D721Med (cell line): ENCODE results near the gene TMEM252.

Experiments
- DNase-seq: peaks from one replicate; pipeline ENCODE4 v3.0.0; 2011; ENCODE audit warnings: low spot score; ENCODE audit not compliant: insufficient read length
- FAIRE-seq: peaks from 2 replicates; lab custom pipeline; 2011; peaks lifted over from hg19 to GRCh38; lab: Jason Lieb, UNC
- TF ChIP-seq, protein P1 (sequence below): IDR thresholded peaks from 2 replicates; pipeline ENCODE4 v1.5.1; 2012; ENCODE audit warnings: mild to moderate bottlenecking, control low read depth; ENCODE audit not compliant: insufficient read depth; ENCODE audit errors: missing control alignments

Gene TMEM252

DNA sequence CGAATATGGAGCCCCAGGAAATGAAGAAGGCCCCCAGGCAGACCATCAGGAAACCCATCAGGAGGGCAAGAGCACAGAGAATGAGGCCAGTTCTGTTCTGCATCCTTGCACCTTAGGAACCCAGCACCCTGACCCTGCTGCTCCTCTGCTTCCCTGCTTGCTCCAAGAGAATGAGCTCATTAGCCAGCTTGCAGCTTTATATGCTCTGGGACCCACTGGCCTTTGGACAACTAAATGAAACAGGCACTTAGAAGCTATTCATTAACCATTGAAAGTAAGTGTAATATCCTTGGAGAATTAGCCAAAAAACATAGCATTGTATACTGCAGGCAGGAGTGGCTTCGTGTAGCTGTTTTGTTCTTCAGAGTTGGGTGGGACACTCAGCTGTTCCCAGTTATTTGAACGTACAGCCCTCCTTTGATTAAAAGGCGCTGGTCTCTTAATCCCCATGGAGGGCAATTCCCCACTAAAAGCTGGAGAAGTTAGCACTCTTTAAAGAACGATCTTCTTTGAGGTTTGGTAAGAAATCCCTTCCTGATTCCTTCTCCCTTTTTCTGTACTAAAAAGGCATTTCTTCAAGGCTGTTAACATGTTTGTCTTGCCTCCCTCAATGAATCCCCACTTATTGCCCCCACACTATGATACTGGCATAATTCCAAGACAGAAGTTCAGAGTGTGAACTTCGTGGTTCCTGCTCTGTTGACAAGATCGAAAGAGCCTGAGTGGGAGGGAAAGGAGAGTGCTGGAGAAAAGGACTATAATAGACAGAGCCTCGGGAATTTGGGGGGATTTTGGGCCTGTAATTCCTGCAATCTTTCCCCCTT is at the start of gene TMEM252:
Gene TMEM252 (minus strand): TSS at position 172 of the 824 bp plus-strand sequence. CDS start 69 bp downstream, at position 103.
- DNase-seq = no peak
- TF ChIP-seq, protein P1, sequence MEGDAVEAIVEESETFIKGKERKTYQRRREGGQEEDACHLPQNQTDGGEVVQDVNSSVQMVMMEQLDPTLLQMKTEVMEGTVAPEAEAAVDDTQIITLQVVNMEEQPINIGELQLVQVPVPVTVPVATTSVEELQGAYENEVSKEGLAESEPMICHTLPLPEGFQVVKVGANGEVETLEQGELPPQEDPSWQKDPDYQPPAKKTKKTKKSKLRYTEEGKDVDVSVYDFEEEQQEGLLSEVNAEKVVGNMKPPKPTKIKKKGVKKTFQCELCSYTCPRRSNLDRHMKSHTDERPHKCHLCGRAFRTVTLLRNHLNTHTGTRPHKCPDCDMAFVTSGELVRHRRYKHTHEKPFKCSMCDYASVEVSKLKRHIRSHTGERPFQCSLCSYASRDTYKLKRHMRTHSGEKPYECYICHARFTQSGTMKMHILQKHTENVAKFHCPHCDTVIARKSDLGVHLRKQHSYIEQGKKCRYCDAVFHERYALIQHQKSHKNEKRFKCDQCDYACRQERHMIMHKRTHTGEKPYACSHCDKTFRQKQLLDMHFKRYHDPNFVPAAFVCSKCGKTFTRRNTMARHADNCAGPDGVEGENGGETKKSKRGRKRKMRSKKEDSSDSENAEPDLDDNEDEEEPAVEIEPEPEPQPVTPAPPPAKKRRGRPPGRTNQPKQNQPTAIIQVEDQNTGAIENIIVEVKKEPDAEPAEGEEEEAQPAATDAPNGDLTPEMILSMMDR = no peak
- FAIRE-seq = no peak

- FAIRE-seq (no peak), DNase-seq (no peak)
- TF ChIP-seq, protein P1 = no peak
Measured at GRCh38 chr9:68585034-68585761, 44.5 kb upstream of the TMEM252 start.

DNA sequence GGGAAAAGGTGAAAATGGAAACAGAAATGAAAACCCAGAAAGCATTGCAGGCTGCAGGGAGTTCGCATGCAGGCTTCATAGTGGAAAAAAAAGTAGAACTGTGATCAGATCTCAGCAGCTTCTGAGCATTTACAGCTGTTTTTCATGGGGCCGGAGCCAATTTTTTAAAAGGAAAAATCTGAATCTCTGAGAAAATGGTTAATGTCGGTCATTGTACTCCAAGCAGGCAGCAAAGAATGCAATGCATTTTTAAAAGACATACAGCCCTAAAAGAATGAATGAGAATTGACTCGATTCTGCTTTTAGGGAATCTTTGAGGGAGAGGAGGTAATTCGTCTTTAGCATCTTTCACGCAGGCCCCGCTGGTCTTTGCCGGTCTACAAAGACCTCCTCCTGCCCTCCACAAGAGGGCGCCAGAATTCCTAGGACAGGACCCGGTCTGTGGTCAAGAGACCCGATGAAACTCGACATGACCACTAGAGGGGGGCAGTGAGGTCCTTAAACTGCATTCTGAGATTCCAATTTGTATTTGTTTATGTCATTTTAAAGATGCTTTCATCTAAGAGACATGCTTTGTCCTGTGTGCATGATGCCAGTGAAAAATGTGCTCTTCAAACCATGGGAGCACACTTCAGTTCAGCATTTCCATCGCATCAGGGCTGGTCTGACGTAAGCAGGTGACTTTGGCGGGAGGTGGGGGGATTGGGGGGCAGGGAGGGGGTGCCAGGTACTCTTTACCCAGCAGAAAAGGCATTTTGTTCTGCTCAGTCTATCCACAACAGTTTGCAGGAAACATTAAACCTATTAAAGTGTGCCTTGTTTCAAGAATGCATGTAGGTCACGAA is 43.7 kb upstream of the TMEM252 start:
- TF ChIP-seq, protein P1 = peak; percentile 100
- DNase-seq (peak; percentile 37), FAIRE-seq (no peak)

DNA sequence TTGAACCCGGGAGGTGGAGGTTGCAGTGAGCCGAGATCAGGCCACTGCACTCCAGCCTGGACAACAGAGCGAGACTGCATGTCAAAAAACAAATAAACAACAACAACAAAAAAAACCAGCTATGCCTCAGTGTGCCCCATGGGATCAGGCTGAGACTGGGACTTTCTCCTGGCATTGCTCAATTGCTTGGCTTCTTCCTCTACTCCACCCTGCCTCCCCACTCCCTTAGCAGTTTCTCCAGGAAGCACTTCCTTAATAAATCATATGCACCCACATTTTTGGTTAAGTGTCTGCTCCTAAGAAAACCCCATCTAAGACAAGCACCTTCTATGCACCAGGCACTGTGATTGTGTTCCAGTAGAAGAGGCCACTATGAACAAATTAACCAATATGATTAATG is 41.0 kb upstream of the TMEM252 start:
- no peak for DNase-seq
- TF ChIP-seq, protein P1 = no peak
- no peak for FAIRE-seq

GRCh38 chr9:68577774-68578591 is 37.3 kb upstream of the TMEM252 start:
- DNase-seq (no peak), FAIRE-seq (no peak)
- TF ChIP-seq, protein P1 = no peak

GRCh38 chr9:68575817-68576216 is 35.1 kb upstream of the TMEM252 start:
- FAIRE-seq = no peak
- TF ChIP-seq, protein P1 = no peak

More at GRCh38 chr9:68575817-68576216, 35.1 kb upstream of the TMEM252 start:
- DNase-seq = no peak
